Mesenchymal stem cell (in vitro differentiated cells and primary cell): ENCODE measurements around the gene AFAP1L2.

Experiments
- DNase-seq: peaks from one replicate; pipeline ENCODE4 v3.0.0-alpha.2; 2013
- H2AFZ ChIP-seq: one replicate; pipeline ENCODE4 v1.6.1; 2013; ENCODE audit warnings: low read depth, mild to moderate bottlenecking, control low read depth, inconsistent platforms, low read length, moderate library complexity
- H2AK5ac ChIP-seq: 2 replicates; pipeline ENCODE4 v1.6.1; 2013; ENCODE audit warnings: low read length, moderate library complexity, mild to moderate bottlenecking, inconsistent platforms; ENCODE audit not compliant: severe bottlenecking
- H2BK120ac ChIP-seq: one replicate; pipeline ENCODE4 v1.6.1; 2013; ENCODE audit warnings: low read depth, mild to moderate bottlenecking, inconsistent platforms, low read length, moderate library complexity
- H2BK12ac ChIP-seq, 2 experiments: one replicate each; pipeline ENCODE4 v1.6.1; 2013; ENCODE audit warnings: inconsistent platforms in 2 of 2, low read length in 2 of 2, mild to moderate bottlenecking in 2 of 2, moderate library complexity in 2 of 2, control low read depth in 1 of 2
- H2BK15ac ChIP-seq: one replicate; pipeline ENCODE4 v1.6.1; 2013; ENCODE audit warnings: mild to moderate bottlenecking, low read depth, inconsistent platforms; ENCODE audit not compliant: poor library complexity, severe bottlenecking
- H2BK5ac ChIP-seq: 2 replicates; pipeline ENCODE4 v1.6.1; 2013; ENCODE audit warnings: low read depth, mild to moderate bottlenecking, low read length, control low read depth, inconsistent platforms; ENCODE audit not compliant: poor library complexity, severe bottlenecking
- H3K14ac ChIP-seq, 2 experiments: one replicate each; pipeline ENCODE4 v1.6.1; 2013; ENCODE audit warnings: inconsistent platforms in 2 of 2, low read length in 2 of 2, control low read depth in 1 of 2, mild to moderate bottlenecking in 1 of 2, moderate library complexity in 1 of 2
- H3K18ac ChIP-seq, 2 experiments: one replicate each; pipeline ENCODE4 v1.6.1; 2013; ENCODE audit warnings: inconsistent platforms in 2 of 2, low read length in 2 of 2, control low read depth in 1 of 2, low read depth in 1 of 2, mild to moderate bottlenecking in 1 of 2
- H3K23ac ChIP-seq, 2 experiments: one replicate each; pipeline ENCODE4 v1.6.1; 2013; ENCODE audit warnings: inconsistent platforms in 2 of 2, low read length in 2 of 2, mild to moderate bottlenecking in 2 of 2, moderate library complexity in 2 of 2, control low read depth in 1 of 2
- H3K27ac ChIP-seq: 2 replicates; pipeline ENCODE4 v1.5.1; 2013; ENCODE audit warnings: mild to moderate bottlenecking, moderate library complexity, low read length, control low read depth, inconsistent platforms; ENCODE audit not compliant: poor library complexity, severe bottlenecking
- H3K27me3 ChIP-seq, 2 experiments: 2 replicates each; pipeline versions ENCODE4 v1.6.1 to v1.7.0; 2013; ENCODE audit warnings: low read length in 2 of 2, mild to moderate bottlenecking in 2 of 2, moderate library complexity in 2 of 2, control low read depth in 1 of 2, inconsistent platforms in 1 of 2; ENCODE audit not compliant: control insufficient read depth in 1 of 2, insufficient read depth in 1 of 2
- H3K36me3 ChIP-seq, 2 experiments: 2 replicates each; pipeline versions ENCODE4 v1.6.1 to v1.7.0; 2013; ENCODE audit warnings: low read length in 2 of 2, control low read depth in 1 of 2, inconsistent platforms in 1 of 2, low read depth in 1 of 2, mild to moderate bottlenecking in 1 of 2; ENCODE audit not compliant: insufficient read depth in 2 of 2, control insufficient read depth in 1 of 2
- H3K4ac ChIP-seq, 2 experiments: one replicate each; pipeline ENCODE4 v1.6.1; 2013; ENCODE audit warnings: inconsistent platforms in 2 of 2, low read length in 2 of 2, mild to moderate bottlenecking in 2 of 2, moderate library complexity in 2 of 2, control low read depth in 1 of 2, low read depth in 1 of 2
- H3K4me1 ChIP-seq: 2 replicates; pipeline ENCODE4 v1.6.1; 2013; ENCODE audit warnings: low read depth, low read length, control low read depth; ENCODE audit not compliant: control insufficient read depth, insufficient read depth
- H3K4me2 ChIP-seq: 2 replicates; pipeline ENCODE4 v1.6.1; 2013; ENCODE audit warnings: low read length, mild to moderate bottlenecking, inconsistent platforms; ENCODE audit not compliant: poor library complexity, severe bottlenecking
- H3K4me3 ChIP-seq, 2 experiments: 2 replicates each; pipeline versions ENCODE4 v1.5.1 to v1.7.0; 2013; ENCODE audit warnings: low read length in 2 of 2, mild to moderate bottlenecking in 2 of 2, control low read depth in 1 of 2, low read depth in 1 of 2; ENCODE audit not compliant: insufficient read depth in 1 of 2
- H3K79me1 ChIP-seq: replicated peaks from 2 replicates; pipeline ENCODE4 v1.6.1; 2013; ENCODE audit warnings: mild to moderate bottlenecking, control low read depth, low read length, inconsistent platforms; ENCODE audit not compliant: poor library complexity, severe bottlenecking
- H3K9ac ChIP-seq: 2 replicates; pipeline ENCODE4 v1.7.0; 2013; ENCODE audit warnings: mild to moderate bottlenecking, low read length, moderate library complexity
- H3K9me3 ChIP-seq: 2 replicates; pipeline ENCODE4 v1.7.0; 2013; ENCODE audit warnings: mild to moderate bottlenecking, low read length; ENCODE audit not compliant: control insufficient read depth
- H4K8ac ChIP-seq: one replicate; pipeline ENCODE4 v1.6.1; 2013; ENCODE audit warnings: inconsistent platforms, mild to moderate bottlenecking, low read length, moderate library complexity
- H4K91ac ChIP-seq: one replicate; pipeline ENCODE4 v1.6.1; 2013; ENCODE audit warnings: mild to moderate bottlenecking, low read length, inconsistent platforms
- WGBS: methylation state at CpG from one replicate; pipeline ENCODE4 v1.1.7; 2013; ENCODE audit warnings: mixed read lengths; 5-methylcytosine and 5-hydroxymethylcytosine counted together

The AFAP1L2 gene

GRCh38 chr10:114368057-114368391 lies 36.3 kb downstream of the AFAP1L2 start:
- H3K4ac ChIP-seq = peak overlapping the region in 1 of 2 experiments; percentile 89
- no peak overlapping the region for H2BK5ac ChIP-seq
- H3K36me3 ChIP-seq = no peaks in the 10 kb centered on the region
- H3K9ac ChIP-seq = no peak overlapping the region
- peak overlapping the region; percentile 82 for H3K27ac ChIP-seq
- no peaks in the 10 kb centered on the region for H3K9me3 ChIP-seq
- H2BK120ac ChIP-seq = no peak overlapping the region
- H3K4me3 ChIP-seq = no peak overlapping the region
- H3K4me1 ChIP-seq = peaks cover 10% of the 10 kb centered on the region
- H2AFZ ChIP-seq = no peak overlapping the region
- H3K23ac ChIP-seq = no peak overlapping the region
- H3K79me1 ChIP-seq = no peaks in the 10 kb centered on the region
- peak overlapping the region in 1 of 2 experiments; percentile 52 for H3K18ac ChIP-seq
- no peak overlapping the region for H3K4me2 ChIP-seq
- 63% methylated on average over 4 of the region's 4 CpGs for WGBS
- H4K91ac ChIP-seq = no peak overlapping the region
- H3K14ac ChIP-seq = no peak overlapping the region
- H2BK12ac ChIP-seq = peak overlapping the region in 1 of 2 experiments; percentile 33
- no peak for DNase-seq
- peaks cover 0 to 12% of the 10 kb centered on the region in 2 experiments for H3K27me3 ChIP-seq
- H2AK5ac ChIP-seq = no peak overlapping the region
- no peak overlapping the region for H4K8ac ChIP-seq
- no peak overlapping the region for H2BK15ac ChIP-seq

- Histone ChIP-seq H2BK12ac (peak overlapping the region in 1 of 2 experiments; percentile 61), H3K36me3 (no peaks in the 10 kb centered on the region), H2AK5ac (no peak overlapping the region), H2AFZ (no peak overlapping the region), H3K18ac (peak overlapping the region; percentile 40 to 70), H2BK5ac (no peak overlapping the region), H3K9me3 (no peaks in the 10 kb centered on the region), H3K9ac (no peak overlapping the region), H3K4me2 (no peak overlapping the region), H3K27ac (peak overlapping the region; percentile 82), H3K14ac (no peak overlapping the region), H2BK15ac (no peak overlapping the region), H3K27me3 (peaks cover 0 to 16% of the 10 kb centered on the region in 2 experiments), H3K23ac (no peak overlapping the region), H2BK120ac (peak overlapping the region; percentile 35), H3K79me1 (no peaks in the 10 kb centered on the region), H3K4me3 (no peak overlapping the region), H3K4ac (peak overlapping the region; percentile 54 to 88), H4K8ac (no peak overlapping the region), H3K4me1 (peaks cover 10% of the 10 kb centered on the region), H4K91ac (no peak overlapping the region)
- DNase-seq = peak; percentile 90
- 14% methylated on average over 6 of the region's 6 CpGs for WGBS
Observed at GRCh38 chr10:114367351-114368056, 36.8 kb downstream of the AFAP1L2 start.

GRCh38 chr10:114364726-114365125 lies 39.6 kb downstream of the AFAP1L2 start:
- Histone ChIP-seq H2BK15ac (no peak overlapping the region), H3K27ac (no peak overlapping the region), H3K18ac (no peak overlapping the region), H2AK5ac (no peak overlapping the region), H4K8ac (no peak overlapping the region), H2BK120ac (no peak overlapping the region), H3K9me3 (no peaks in the 10 kb centered on the region), H3K4me2 (no peak overlapping the region), H3K14ac (no peak overlapping the region), H3K4ac (peak overlapping the region in 1 of 2 experiments; percentile 29), H2BK12ac (peak overlapping the region in 1 of 2 experiments; percentile 57), H2BK5ac (no peak overlapping the region), H3K36me3 (no peaks in the 10 kb centered on the region), H3K4me1 (peaks cover 10% of the 10 kb centered on the region), H3K27me3 (peaks cover 0 to 28% of the 10 kb centered on the region in 2 experiments), H4K91ac (no peak overlapping the region), H3K9ac (no peak overlapping the region), H3K23ac (no peak overlapping the region), H3K4me3 (no peak overlapping the region), H3K79me1 (no peaks in the 10 kb centered on the region), H2AFZ (no peak overlapping the region)
- DNase-seq = no peak
- WGBS = 90% methylated on average over 4 of the region's 4 CpGs

- Histone ChIP-seq H2BK12ac (peak overlapping the region in 1 of 2 experiments; percentile 21), H2BK15ac (peak overlapping the region; percentile 33), H3K27me3 (peaks cover 0 to 36% of the 10 kb centered on the region in 2 experiments), H3K4ac (no peak overlapping the region), H2AFZ (no peak overlapping the region), H4K91ac (no peak overlapping the region), H3K79me1 (no peaks in the 10 kb centered on the region), H4K8ac (no peak overlapping the region), H3K4me3 (no peak overlapping the region), H3K23ac (no peak overlapping the region), H2AK5ac (no peak overlapping the region), H3K9me3 (no peaks in the 10 kb centered on the region), H2BK5ac (peak overlapping the region; percentile 35), H3K14ac (no peak overlapping the region), H3K4me2 (no peak overlapping the region), H3K27ac (peak overlapping the region; percentile 36), H3K18ac (no peak overlapping the region), H3K36me3 (no peaks in the 10 kb centered on the region), H2BK120ac (no peak overlapping the region), H3K9ac (no peak overlapping the region), H3K4me1 (peaks cover 10% of the 10 kb centered on the region)
- 90% methylated on average over 4 of the region's 4 CpGs for WGBS
- DNase-seq = no peak
Observed at GRCh38 chr10:114363745-114364454, 40.4 kb downstream of the AFAP1L2 start.
